Upper lobe of left lung (tissue), 6 donors: ENCODE measurements around the gene CDH5. TPM values are rescaled to one million over a fixed set of nuclear protein-coding genes. Genes with fewer than 3 reads are reported as not detected.

Source experiments
- ATAC-seq, 2 donors: fragments of 200-7000 bp; cut with Tn5 transposase; one replicate each; pipeline ENCODE4 v1.9.1; 2022; ENCODE audit warnings: mild to moderate bottlenecking in 2 of 2, moderate library complexity in 2 of 2; ENCODE audit not compliant: low FRiP score in 2 of 2
- DNase-seq, 2 donors: peaks; one replicate each; pipeline ENCODE4 v3.0.0-alpha.2; 2019 to 2020
- H3K27ac ChIP-seq, 4 donors: fragments of 200-600 bp; sonication (generic); one replicate each; pipeline ENCODE4 v1.5.1; 2016 to 2019
- H3K27me3 ChIP-seq, 4 donors: fragments of 200-600 bp; sonication (generic); one replicate each; pipeline ENCODE4 v1.5.1; 2017 to 2019
- H3K36me3 ChIP-seq, 4 donors: fragments of 200-600 bp; sonication (generic); one replicate each; pipeline ENCODE4 v1.5.1; 2016 to 2019
- H3K4me1 ChIP-seq, 4 donors: fragments of 200-600 bp; sonication (generic); one replicate each; pipeline ENCODE4 v1.5.1; 2018 to 2019
- H3K4me3 ChIP-seq, 4 donors: fragments of 200-600 bp; sonication (generic); one replicate each; pipeline ENCODE4 v1.5.1; 2017 to 2019; ENCODE audit warnings: mild to moderate bottlenecking in 2 of 4, moderate library complexity in 1 of 4
- H3K9me3 ChIP-seq, 4 donors: fragments of 200-600 bp; sonication (generic); one replicate each; pipeline ENCODE4 v1.5.1; 2018 to 2019
- EP300 ChIP-seq, 4 donors: sonication (generic); formaldehyde crosslinking; IDR thresholded peaks; one replicate each; pipeline ENCODE4 v1.5.1; 2017; ENCODE audit warnings: antibody characterized with exemption in 4 of 4, control low read depth in 2 of 4
- POLR2A ChIP-seq, 4 donors: fragments of 450-650 bp; IDR thresholded peaks; one replicate each; pipeline ENCODE4 v1.5.1; 2016 to 2017; ENCODE audit warnings: antibody characterized with exemption in 4 of 4, mild to moderate bottlenecking in 2 of 4
- POLR2AphosphoS5 ChIP-seq, 2 donors: sonication (generic); formaldehyde crosslinking; IDR thresholded peaks; one replicate each; pipeline ENCODE4 v1.5.1; 2017; ENCODE audit warnings: antibody characterized with exemption in 2 of 2
- WGBS, 2 donors: methylation state at CpG; one replicate each; pipeline ENCODE4 v1.1.5; 2017 to 2018; 5-methylcytosine and 5-hydroxymethylcytosine counted together
- total RNA-seq, 6 donors: library from RNA; depleted of rRNA in 4 of 6; stranded (reverse); fragments of >200 nt in 4 of 6; gene quantifications; one replicate each; pipeline versions ENCODE4 v1.1.0 to v1.2.1, GENCODE V29; 2016 to 2021
- TF ChIP-seq, protein P1 (sequence below), 6 experiments: fragments of 450-650 bp in 4 of 6; fragments of 200-600 bp in 2 of 6; sonication (generic) in 2 of 6; IDR thresholded peaks; one replicate each; pipeline ENCODE4 v1.5.1; 2016 to 2019; ENCODE audit warnings: antibody characterized with exemption in 6 of 6
- donor health status: DM: no; HTN: no; CAD: no; lungs with moderate emphysema.
- donor health status: DM: no; HTN: yes; CAD: no; lungs with severe emphysema.

Gene CDH5
- total RNA-seq, 6 donors from 2014 or later: 54.5 to 146 (median 89.8) TPM

GRCh38 chr16:66359811-66360608, 6.5 kb upstream of the CDH5 start:
- 66 to 72% methylated on average over 8 to 12 of the region's 12 CpGs for WGBS, 2 donors
- Histone ChIP-seq H3K9me3 (no peaks in the 10 kb centered on the region), H3K4me1 (peaks cover 36 to 63% (median 54%) of the 10 kb centered on the region in 4 donors), H3K27ac (peak overlapping the region; percentile 49 to 89 (median 74)), H3K27me3 (no peaks in the 10 kb centered on the region), H3K4me3 (no peak overlapping the region), H3K36me3 (no peaks in the 10 kb centered on the region)
- DNase-seq: no peak
- peak in 1 of 2 donors; percentile 57 for ATAC-seq
- TF ChIP-seq EP300 (IDR thresholded peaks at IDR 0.05) (peak in 1 of 4 donors; percentile 31), POLR2AphosphoS5 (IDR thresholded peaks at IDR 0.05) (peak; percentile 65), POLR2A (IDR thresholded peaks at IDR 0.05) (no peak)
- TF ChIP-seq, protein P1, sequence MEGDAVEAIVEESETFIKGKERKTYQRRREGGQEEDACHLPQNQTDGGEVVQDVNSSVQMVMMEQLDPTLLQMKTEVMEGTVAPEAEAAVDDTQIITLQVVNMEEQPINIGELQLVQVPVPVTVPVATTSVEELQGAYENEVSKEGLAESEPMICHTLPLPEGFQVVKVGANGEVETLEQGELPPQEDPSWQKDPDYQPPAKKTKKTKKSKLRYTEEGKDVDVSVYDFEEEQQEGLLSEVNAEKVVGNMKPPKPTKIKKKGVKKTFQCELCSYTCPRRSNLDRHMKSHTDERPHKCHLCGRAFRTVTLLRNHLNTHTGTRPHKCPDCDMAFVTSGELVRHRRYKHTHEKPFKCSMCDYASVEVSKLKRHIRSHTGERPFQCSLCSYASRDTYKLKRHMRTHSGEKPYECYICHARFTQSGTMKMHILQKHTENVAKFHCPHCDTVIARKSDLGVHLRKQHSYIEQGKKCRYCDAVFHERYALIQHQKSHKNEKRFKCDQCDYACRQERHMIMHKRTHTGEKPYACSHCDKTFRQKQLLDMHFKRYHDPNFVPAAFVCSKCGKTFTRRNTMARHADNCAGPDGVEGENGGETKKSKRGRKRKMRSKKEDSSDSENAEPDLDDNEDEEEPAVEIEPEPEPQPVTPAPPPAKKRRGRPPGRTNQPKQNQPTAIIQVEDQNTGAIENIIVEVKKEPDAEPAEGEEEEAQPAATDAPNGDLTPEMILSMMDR (IDR thresholded peaks at IDR 0.05): no peak

GRCh38 chr16:66360624-66361324, 5.7 kb upstream of the CDH5 start:
- peak overlapping the region; percentile 49 to 89 (median 74) for H3K27ac ChIP-seq
- no peak for DNase-seq
- 47 to 53% methylated on average over 7 to 10 of the region's 12 CpGs for WGBS, 2 donors

DNA sequence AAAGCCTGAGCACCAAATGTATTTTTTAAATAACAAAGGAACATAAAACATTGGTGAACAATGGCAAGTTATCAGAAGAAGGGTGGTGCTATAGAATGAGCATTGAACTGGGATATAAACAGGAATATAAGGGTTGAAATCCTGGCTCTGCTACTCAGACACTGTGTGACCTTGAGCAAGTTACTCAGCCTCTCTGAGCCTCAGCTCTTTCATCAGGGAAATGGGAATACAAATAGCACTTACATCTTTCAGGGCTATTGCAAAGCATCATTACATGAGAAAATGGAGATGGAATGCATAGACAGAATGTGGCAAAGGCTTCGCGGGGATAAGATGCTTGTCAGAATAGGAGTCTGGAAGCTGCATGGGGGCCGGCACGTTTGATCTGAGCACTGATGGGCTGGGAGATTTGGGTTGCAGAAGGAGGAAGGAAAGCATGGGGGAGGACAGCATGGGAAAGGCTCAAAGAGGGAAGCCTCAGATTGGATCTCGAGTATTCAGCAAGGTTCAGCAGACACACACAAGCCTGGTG, 4.8 kb upstream of the CDH5 start:
- no peak overlapping the region for H3K4me3 ChIP-seq
- H3K27me3 ChIP-seq: no peaks in the 10 kb centered on the region
- peak overlapping the region; percentile 68 to 89 (median 77) for H3K27ac ChIP-seq
- H3K9me3 ChIP-seq: no peaks in the 10 kb centered on the region
- no peak for DNase-seq
- H3K36me3 ChIP-seq: no peaks in the 10 kb centered on the region
- 59 to 65% methylated on average over 5 of the region's 5 CpGs for WGBS, 2 donors
- ATAC-seq: no peak
- TF ChIP-seq EP300 (IDR thresholded peaks at IDR 0.05): no peak
- TF ChIP-seq, protein P1 (IDR thresholded peaks at IDR 0.05): no peak
- no peak for TF ChIP-seq POLR2AphosphoS5 (IDR thresholded peaks at IDR 0.05)
- TF ChIP-seq POLR2A (IDR thresholded peaks at IDR 0.05): no peak
- H3K4me1 ChIP-seq: peaks cover 40 to 76% (median 68%) of the 10 kb centered on the region in 4 donors

More at GRCh38 chr16:66360624-66361324, 5.7 kb upstream of the CDH5 start:
- H3K4me1 ChIP-seq: peaks cover 40 to 71% (median 61%) of the 10 kb centered on the region in 4 donors
- H3K4me3 ChIP-seq: no peak overlapping the region
- TF ChIP-seq POLR2AphosphoS5 (IDR thresholded peaks at IDR 0.05): no peak
- TF ChIP-seq POLR2A (IDR thresholded peaks at IDR 0.05): no peak
- no peak for TF ChIP-seq EP300 (IDR thresholded peaks at IDR 0.05)
- H3K9me3 ChIP-seq: no peaks in the 10 kb centered on the region
- no peaks in the 10 kb centered on the region for H3K27me3 ChIP-seq
- ATAC-seq: no peak
- H3K36me3 ChIP-seq: no peaks in the 10 kb centered on the region

DNA sequence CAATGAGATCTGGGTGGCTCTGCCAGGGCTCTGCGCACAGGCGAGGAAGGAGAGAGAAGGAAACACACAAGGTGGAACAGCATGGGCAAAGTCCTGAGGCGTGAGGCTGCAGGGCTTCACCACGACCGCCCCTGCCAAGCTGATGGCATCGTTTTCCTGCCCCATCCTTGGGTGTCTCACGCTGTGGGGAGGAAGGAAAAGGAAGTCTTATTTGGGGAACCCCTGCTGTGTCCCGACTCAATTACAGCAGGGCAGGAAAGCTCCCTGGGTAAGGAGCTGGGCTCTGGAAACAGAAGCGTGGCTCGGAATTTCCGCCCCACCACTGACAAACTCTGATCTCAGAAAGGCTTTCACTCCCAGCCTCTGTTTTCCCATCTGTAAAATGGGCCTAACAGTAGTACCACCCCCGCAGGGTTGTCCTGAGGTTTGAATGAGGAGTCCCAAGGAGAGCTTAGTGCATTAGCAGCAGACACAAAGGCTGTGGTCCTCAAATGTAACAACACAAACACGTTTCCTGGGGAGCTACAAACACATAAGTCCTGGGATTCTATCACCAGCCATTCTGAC, 3.2 kb upstream of the CDH5 start:
- H3K4me1 ChIP-seq: peaks cover 32 to 67% (median 61%) of the 10 kb centered on the region in 4 donors

More for the DNA sequence above, 3.2 kb upstream of the CDH5 start:
- H3K9me3 ChIP-seq: no peaks in the 10 kb centered on the region
- TF ChIP-seq, protein P1 (IDR thresholded peaks at IDR 0.05): no peak
- no peak for TF ChIP-seq POLR2AphosphoS5 (IDR thresholded peaks at IDR 0.05)
- no peak for TF ChIP-seq EP300 (IDR thresholded peaks at IDR 0.05)
- TF ChIP-seq POLR2A (IDR thresholded peaks at IDR 0.05): no peak
- H3K36me3 ChIP-seq: no peaks in the 10 kb centered on the region
- peak overlapping the region; percentile 75 to 91 (median 88) for H3K27ac ChIP-seq
- no peak overlapping the region for H3K4me3 ChIP-seq
- 66 to 71% methylated on average over 13 of the region's 13 CpGs for WGBS, 2 donors
- DNase-seq: no peak
- no peaks in the 10 kb centered on the region for H3K27me3 ChIP-seq
- ATAC-seq: no peak
